ENCODE measurements around the gene RTRAF. TPM values are rescaled to one million over a fixed set of nuclear protein-coding genes. Genes with fewer than 3 reads are reported as not detected.

The RTRAF gene
- total and polyA plus RNA-seq, 2 experiments from 2014 or later: 60.6 to 309 TPM

GRCh38 chr14:51954031-51954430, 35.3 kb upstream of the RTRAF start:
- Histone ChIP-seq H3K27me3 (no peaks in the 10 kb centered on the region), H3K9me3 (ENCODE audit: low read depth) (no peaks in the 10 kb centered on the region), H3K27ac (no peak overlapping the region), H3K36me3 (no peaks in the 10 kb centered on the region), H3K4me1 (ENCODE audit: low read depth) (peaks cover 19% of the 10 kb centered on the region), H3K4me3 (no peak overlapping the region)
- no peak for TF ChIP-seq CTCF (IDR thresholded peaks at IDR 0.05; ENCODE audit: low read depth, low read length)
- no peak for DNase-seq (ENCODE audit: low read depth in 1 of 2, low spot score in 1 of 2)

- Histone ChIP-seq H3K4me3 (no peak overlapping the region), H3K27ac (no peak overlapping the region), H3K27me3 (no peaks in the 10 kb centered on the region), H3K36me3 (no peaks in the 10 kb centered on the region), H3K9me3 (ENCODE audit: low read depth) (no peaks in the 10 kb centered on the region), H3K4me1 (ENCODE audit: low read depth) (peaks cover 19% of the 10 kb centered on the region)
- TF ChIP-seq CTCF (IDR thresholded peaks at IDR 0.05; ENCODE audit: low read depth, low read length): no peak
- no peak for DNase-seq (ENCODE audit: low read depth in 1 of 2, low spot score in 1 of 2)
These were observed 34.7 kb upstream of the RTRAF start for GRCh38 chr14:51954657-51955056.

- no peak for TF ChIP-seq CTCF (IDR thresholded peaks at IDR 0.05; ENCODE audit: low read depth, low read length)
- DNase-seq (ENCODE audit: low read depth in 1 of 2, low spot score in 1 of 2): peak in 1 of 2 donors; percentile 88
- no peak overlapping the region for H3K4me3 ChIP-seq
These were observed 31.4 kb upstream of the RTRAF start for GRCh38 chr14:51957950-51958349.

GRCh38 chr14:51959928-51960327, 29.4 kb upstream of the RTRAF start:
- Histone ChIP-seq H3K9me3 (ENCODE audit: low read depth) (no peaks in the 10 kb centered on the region), H3K4me3 (no peak overlapping the region), H3K4me1 (ENCODE audit: low read depth) (peaks cover 3% of the 10 kb centered on the region), H3K27ac (no peak overlapping the region), H3K36me3 (no peaks in the 10 kb centered on the region), H3K27me3 (no peaks in the 10 kb centered on the region)
- no peak for DNase-seq (ENCODE audit: low read depth in 1 of 2, low spot score in 1 of 2)
- TF ChIP-seq CTCF (IDR thresholded peaks at IDR 0.05; ENCODE audit: low read depth, low read length): no peak

More at GRCh38 chr14:51957950-51958349, 31.4 kb upstream of the RTRAF start:
- H3K27me3 ChIP-seq: no peaks in the 10 kb centered on the region
- no peaks in the 10 kb centered on the region for H3K36me3 ChIP-seq
- H3K27ac ChIP-seq: no peak overlapping the region
- H3K4me1 ChIP-seq (ENCODE audit: low read depth): peaks cover 20% of the 10 kb centered on the region
- H3K9me3 ChIP-seq (ENCODE audit: low read depth): no peaks in the 10 kb centered on the region

GRCh38 chr14:51960866-51961265, 28.5 kb upstream of the RTRAF start:
- H3K27me3 ChIP-seq: no peaks in the 10 kb centered on the region
- H3K27ac ChIP-seq: no peak overlapping the region
- peaks cover 3% of the 10 kb centered on the region for H3K4me1 ChIP-seq (ENCODE audit: low read depth)
- no peaks in the 10 kb centered on the region for H3K36me3 ChIP-seq
- TF ChIP-seq CTCF (IDR thresholded peaks at IDR 0.05; ENCODE audit: low read depth, low read length): no peak
- H3K4me3 ChIP-seq: no peak overlapping the region
- no peaks in the 10 kb centered on the region for H3K9me3 ChIP-seq (ENCODE audit: low read depth)
- no peak for DNase-seq (ENCODE audit: low read depth in 1 of 2, low spot score in 1 of 2)

GRCh38 chr14:51962711-51963110, 26.6 kb upstream of the RTRAF start:
- Histone ChIP-seq H3K27me3 (no peaks in the 10 kb centered on the region), H3K4me3 (no peak overlapping the region), H3K36me3 (no peaks in the 10 kb centered on the region), H3K4me1 (ENCODE audit: low read depth) (peaks cover 3% of the 10 kb centered on the region), H3K27ac (no peak overlapping the region), H3K9me3 (ENCODE audit: low read depth) (no peaks in the 10 kb centered on the region)
- TF ChIP-seq CTCF (IDR thresholded peaks at IDR 0.05; ENCODE audit: low read depth, low read length): no peak
- peak in 1 of 2 donors; percentile 13 for DNase-seq (ENCODE audit: low read depth in 1 of 2, low spot score in 1 of 2)

Data from cardiac muscle cell (in vitro differentiated cells and primary cell).